ENCODE data around the gene CEACAM19.
"Not testable (repeated sequence)": the region's sequence is repeated elsewhere in the genome, so short reads cannot be mapped to it uniquely, and the experiment has no call there.

DNA sequence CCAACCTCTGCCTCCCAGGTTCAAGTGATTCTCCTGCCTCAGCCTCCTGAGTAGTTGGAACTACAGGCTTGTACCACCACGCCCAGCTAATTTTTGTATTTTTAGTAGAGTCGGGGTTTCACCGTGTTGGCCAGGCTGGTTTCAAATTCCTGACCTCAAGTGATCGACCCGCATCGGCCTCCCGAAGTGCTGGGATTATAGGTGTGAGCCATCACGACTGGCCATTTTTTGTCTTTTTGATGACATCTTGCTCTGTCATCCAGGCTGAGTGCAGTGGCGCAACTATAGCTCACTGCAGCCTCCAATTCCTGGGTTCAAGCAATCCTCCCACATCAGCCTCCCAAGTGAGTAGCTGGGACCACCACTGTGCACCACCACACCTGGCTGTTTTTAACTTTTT, 49.1 kb downstream of the CEACAM19 start:
- TF ChIP-seq, protein P1, sequence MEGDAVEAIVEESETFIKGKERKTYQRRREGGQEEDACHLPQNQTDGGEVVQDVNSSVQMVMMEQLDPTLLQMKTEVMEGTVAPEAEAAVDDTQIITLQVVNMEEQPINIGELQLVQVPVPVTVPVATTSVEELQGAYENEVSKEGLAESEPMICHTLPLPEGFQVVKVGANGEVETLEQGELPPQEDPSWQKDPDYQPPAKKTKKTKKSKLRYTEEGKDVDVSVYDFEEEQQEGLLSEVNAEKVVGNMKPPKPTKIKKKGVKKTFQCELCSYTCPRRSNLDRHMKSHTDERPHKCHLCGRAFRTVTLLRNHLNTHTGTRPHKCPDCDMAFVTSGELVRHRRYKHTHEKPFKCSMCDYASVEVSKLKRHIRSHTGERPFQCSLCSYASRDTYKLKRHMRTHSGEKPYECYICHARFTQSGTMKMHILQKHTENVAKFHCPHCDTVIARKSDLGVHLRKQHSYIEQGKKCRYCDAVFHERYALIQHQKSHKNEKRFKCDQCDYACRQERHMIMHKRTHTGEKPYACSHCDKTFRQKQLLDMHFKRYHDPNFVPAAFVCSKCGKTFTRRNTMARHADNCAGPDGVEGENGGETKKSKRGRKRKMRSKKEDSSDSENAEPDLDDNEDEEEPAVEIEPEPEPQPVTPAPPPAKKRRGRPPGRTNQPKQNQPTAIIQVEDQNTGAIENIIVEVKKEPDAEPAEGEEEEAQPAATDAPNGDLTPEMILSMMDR (IDR thresholded peaks at IDR 0.05) = not testable (repeated sequence)
- TF ChIP-seq POLR2AphosphoS5 (IDR thresholded peaks at IDR 0.05; ENCODE audit: low read depth, low read length); REST (IDR thresholded peaks at IDR 0.05; ENCODE audit: insufficient read depth in 1 of 2, low read depth in 2 of 2, low read length in 1 of 2): not testable (repeated sequence)
